ENCODE measurements around the gene ZNF735. TPM values are rescaled to one million over a fixed set of nuclear protein-coding genes. Genes with fewer than 3 reads are reported as not detected.
"Not testable (repeated sequence)": the region's sequence is repeated elsewhere in the genome, so short reads cannot be mapped to it uniquely, and the experiment has no call there.

The ZNF735 gene
- total RNA-seq, 2 donors from 2014 or later = not detected

GRCh38 chr7:64187408-64187807 is 19.6 kb upstream of the ZNF735 start:
- no peak overlapping the region for H3K9ac ChIP-seq (ENCODE audit: extremely low read depth, low read length, poor library complexity, severe bottlenecking)
- Mint-ChIP-seq H3K36me3 (ENCODE audit: low read depth) (no peaks in the 10 kb centered on the region), H3K4me3 (no peak overlapping the region), H3K27ac (no peak overlapping the region), H3K9me3 (peaks cover 81% of the 10 kb centered on the region), H3K4me1 (no peaks in the 10 kb centered on the region), H3K27me3 (ENCODE audit: insufficient read depth) (no peaks in the 10 kb centered on the region)
- H3K4me1 ChIP-seq (ENCODE audit: control insufficient read depth, insufficient read depth, low read length) = no peaks in the 10 kb centered on the region
- H3K27me3 ChIP-seq (ENCODE audit: control insufficient read depth, insufficient read depth, low read length, poor library complexity, severe bottlenecking) = no peaks in the 10 kb centered on the region
- DNase-seq = no peak
- no peak overlapping the region for H3K4me3 ChIP-seq (ENCODE audit: low read length)
- 50 to 59% methylated on average over 3 of the region's 3 CpGs for WGBS, 2 experiments (ENCODE audit: insufficient coverage in 1 of 2, insufficient read length in 1 of 2)
- peaks cover 30% of the 10 kb centered on the region for H3K9me3 ChIP-seq (ENCODE audit: control insufficient read depth, low read length)
- H3K27ac ChIP-seq (ENCODE audit: low read depth, low read length) = no peak overlapping the region
- no peak for TF ChIP-seq CTCF (conservative IDR thresholded peaks at IDR 0.05)
- H3K36me3 ChIP-seq (ENCODE audit: control insufficient read depth, insufficient read depth, low read length) = no peaks in the 10 kb centered on the region

- H3K9me3 Mint-ChIP-seq = peaks cover 81% of the 10 kb centered on the region
- peaks cover 62% of the 10 kb centered on the region for H3K9me3 ChIP-seq (ENCODE audit: control insufficient read depth, low read length)
- no peaks in the 10 kb centered on the region for H3K36me3 ChIP-seq (ENCODE audit: control insufficient read depth, insufficient read depth, low read length)
- H3K36me3 Mint-ChIP-seq (ENCODE audit: low read depth) = no peaks in the 10 kb centered on the region
- no peaks in the 10 kb centered on the region for H3K4me1 ChIP-seq (ENCODE audit: control insufficient read depth, insufficient read depth, low read length)
- H3K4me1 Mint-ChIP-seq = no peaks in the 10 kb centered on the region
- H3K27ac ChIP-seq (ENCODE audit: low read depth, low read length) = no peak overlapping the region
- no peak for DNase-seq
- no peak overlapping the region for H3K4me3 ChIP-seq (ENCODE audit: low read length)
- WGBS, 2 experiments (ENCODE audit: insufficient coverage in 1 of 2, insufficient read length in 1 of 2) = 86 to 91% methylated on average over 10 to 24 of the region's 24 CpGs
- no peak overlapping the region for H3K27ac Mint-ChIP-seq
- no peaks in the 10 kb centered on the region for H3K27me3 Mint-ChIP-seq (ENCODE audit: insufficient read depth)
- H3K4me3 Mint-ChIP-seq = no peak overlapping the region
- no peak for TF ChIP-seq CTCF (conservative IDR thresholded peaks at IDR 0.05)
- no peaks in the 10 kb centered on the region for H3K27me3 ChIP-seq (ENCODE audit: control insufficient read depth, insufficient read depth, low read length, poor library complexity, severe bottlenecking)
- H3K9ac ChIP-seq (ENCODE audit: extremely low read depth, low read length, poor library complexity, severe bottlenecking) = no peak overlapping the region
These were observed 14.8 kb upstream of the ZNF735 start for GRCh38 chr7:64192148-64192704.

GRCh38 chr7:64192775-64193174 is 14.2 kb upstream of the ZNF735 start:
- no peak overlapping the region for H3K27ac ChIP-seq (ENCODE audit: low read depth, low read length)
- no peak overlapping the region for H3K27ac Mint-ChIP-seq
- no peak overlapping the region for H3K4me3 Mint-ChIP-seq
- no peaks in the 10 kb centered on the region for H3K27me3 ChIP-seq (ENCODE audit: control insufficient read depth, insufficient read depth, low read length, poor library complexity, severe bottlenecking)
- no peaks in the 10 kb centered on the region for H3K27me3 Mint-ChIP-seq (ENCODE audit: insufficient read depth)
- peaks cover 76% of the 10 kb centered on the region for H3K9me3 Mint-ChIP-seq
- H3K4me3 ChIP-seq (ENCODE audit: low read length) = no peak overlapping the region
- H3K9ac ChIP-seq (ENCODE audit: extremely low read depth, low read length, poor library complexity, severe bottlenecking) = no peak overlapping the region
- no peaks in the 10 kb centered on the region for H3K4me1 ChIP-seq (ENCODE audit: control insufficient read depth, insufficient read depth, low read length)
- H3K4me1 Mint-ChIP-seq = no peaks in the 10 kb centered on the region
- H3K36me3 ChIP-seq (ENCODE audit: control insufficient read depth, insufficient read depth, low read length) = no peaks in the 10 kb centered on the region
- no peak for DNase-seq
- H3K9me3 ChIP-seq (ENCODE audit: control insufficient read depth, low read length) = peaks cover 66% of the 10 kb centered on the region
- TF ChIP-seq CTCF (conservative IDR thresholded peaks at IDR 0.05) = no peak
- 17 to 69% methylated on average over 1 to 8 of the region's 8 CpGs for WGBS, 2 experiments (ENCODE audit: insufficient coverage in 1 of 2, insufficient read length in 1 of 2)
- no peaks in the 10 kb centered on the region for H3K36me3 Mint-ChIP-seq (ENCODE audit: low read depth)

GRCh38 chr7:64219710-64220298 is 12.8 kb downstream of the ZNF735 start:
- H3K9me3 Mint-ChIP-seq = peaks cover 80% of the 10 kb centered on the region
- H3K27me3 Mint-ChIP-seq (ENCODE audit: insufficient read depth); H3K36me3 ChIP-seq (ENCODE audit: control insufficient read depth, insufficient read depth, low read length); H3K27ac ChIP-seq (ENCODE audit: low read depth, low read length); H3K36me3 Mint-ChIP-seq (ENCODE audit: low read depth); DNase-seq; H3K9ac ChIP-seq (ENCODE audit: extremely low read depth, low read length, poor library complexity, severe bottlenecking); H3K4me3 Mint-ChIP-seq; H3K4me1 ChIP-seq (ENCODE audit: control insufficient read depth, insufficient read depth, low read length); H3K4me1 Mint-ChIP-seq; H3K27ac Mint-ChIP-seq; H3K4me3 ChIP-seq (ENCODE audit: low read length); H3K27me3 ChIP-seq (ENCODE audit: control insufficient read depth, insufficient read depth, low read length, poor library complexity, severe bottlenecking): not testable (repeated sequence)
- WGBS, 2 experiments (ENCODE audit: insufficient coverage in 1 of 2, insufficient read length in 1 of 2) = 60 to 79% methylated on average over 2 to 5 of the region's 5 CpGs
- H3K9me3 ChIP-seq (ENCODE audit: control insufficient read depth, low read length) = peaks cover 68% of the 10 kb centered on the region

Measured in endodermal cell (in vitro differentiated cells).